NB4 (cell line): ENCODE results near the gene JAM3.

Source experiments
- CTCF ChIP-seq: IDR thresholded peaks from one replicate; pipeline ENCODE4 v1.5.1; 2012; ENCODE audit warnings: low read depth, low read length
- MYC ChIP-seq: IDR thresholded peaks from 2 replicates; pipeline ENCODE4 v1.6.1; 2011; ENCODE audit warnings: low read depth, low read length
- POLR2A ChIP-seq: IDR thresholded peaks from 2 replicates; pipeline ENCODE4 v1.6.1; 2011; ENCODE audit warnings: mild to moderate bottlenecking; ENCODE audit not compliant: insufficient read length; ENCODE audit errors: extremely low read depth

GRCh38 chr11:134074766-134075165 lies 5.9 kb downstream of the JAM3 start:
- TF ChIP-seq CTCF: no peak
- no peak for TF ChIP-seq POLR2A
- no peak for TF ChIP-seq MYC
